GM19397 (cell line): Measurements from ENCODE around the gene MYPN.
A peak's percentile ranks its signal among the peaks of the same experiment; 100 is the strongest.
"Not testable (repeated sequence)": the region's sequence is repeated elsewhere in the genome, so short reads cannot be mapped to it uniquely, and the experiment has no call there.

Experiments used
- ATAC-seq: cut with Tn5 transposase; IDR thresholded peaks from one replicate; pipeline ENCODE4 v1.9.1; 2021; ENCODE audit warnings: mild to moderate bottlenecking, moderate library complexity; ENCODE audit not compliant: unreplicated experiment

MYPN gene

DNA sequence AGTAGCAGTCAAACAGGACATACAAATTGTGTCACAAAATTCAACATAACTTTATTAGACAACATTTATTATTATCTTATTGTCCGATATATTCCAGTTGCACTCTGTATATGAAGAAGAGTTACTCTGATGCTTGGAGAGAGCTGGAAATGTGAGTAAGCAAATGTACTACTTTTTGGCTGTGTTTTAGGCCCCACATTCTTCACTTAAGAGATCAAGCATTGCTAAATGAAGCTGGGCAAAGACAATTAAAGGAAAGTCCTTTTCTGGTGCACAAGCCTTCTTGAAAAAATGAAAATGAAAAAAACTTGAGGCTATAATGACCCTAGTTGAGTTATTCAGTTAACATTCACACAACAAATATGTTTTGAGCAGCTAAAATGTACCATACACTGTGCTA lies 26.1 kb downstream of the MYPN start:
- no peak for ATAC-seq

DNA sequence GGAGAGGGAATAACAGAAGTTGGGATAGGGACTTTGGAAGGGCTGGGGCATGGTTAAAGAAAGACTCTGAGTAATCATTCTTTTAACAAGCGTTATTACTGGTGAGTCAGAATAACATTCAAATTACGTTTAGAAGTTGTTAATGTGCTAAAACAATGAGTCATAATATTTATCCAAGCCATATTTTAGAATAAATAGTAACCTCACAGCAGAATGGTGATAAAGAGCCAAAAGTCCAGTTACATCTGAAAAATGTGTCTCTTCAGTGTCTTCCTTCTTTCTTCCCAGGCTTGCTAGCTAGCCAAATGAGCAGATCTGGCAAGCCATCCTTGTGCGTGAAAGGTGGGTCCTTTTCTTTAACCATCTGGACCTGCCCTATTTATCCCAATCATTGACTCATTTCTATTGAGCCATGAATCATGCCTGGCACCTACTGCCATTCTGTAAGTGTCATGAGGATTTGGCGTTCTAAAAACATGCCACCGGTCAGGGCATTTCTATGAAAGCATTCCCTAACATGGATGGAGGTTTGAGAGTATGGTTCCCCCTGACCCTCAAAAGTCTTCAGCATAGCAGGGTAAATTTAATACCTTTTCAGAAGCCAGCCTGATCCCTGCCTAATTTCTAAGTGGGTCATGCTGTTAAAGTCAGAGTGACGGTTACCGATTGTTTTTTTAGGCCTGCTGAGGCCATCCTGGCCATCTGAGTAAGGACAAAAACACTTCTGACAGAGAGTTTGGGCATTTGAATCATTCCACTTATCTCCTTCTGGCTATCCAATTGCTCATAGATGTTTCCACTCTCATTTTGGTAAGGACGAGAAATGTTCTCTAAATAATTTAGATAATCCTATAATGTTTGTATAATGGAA lies 26.9 kb downstream of the MYPN start:
- ATAC-seq, result no peak

- ATAC-seq, result no peak
Observed at GRCh38 chr10:68137171-68137570, 27.9 kb downstream of the MYPN start.

DNA sequence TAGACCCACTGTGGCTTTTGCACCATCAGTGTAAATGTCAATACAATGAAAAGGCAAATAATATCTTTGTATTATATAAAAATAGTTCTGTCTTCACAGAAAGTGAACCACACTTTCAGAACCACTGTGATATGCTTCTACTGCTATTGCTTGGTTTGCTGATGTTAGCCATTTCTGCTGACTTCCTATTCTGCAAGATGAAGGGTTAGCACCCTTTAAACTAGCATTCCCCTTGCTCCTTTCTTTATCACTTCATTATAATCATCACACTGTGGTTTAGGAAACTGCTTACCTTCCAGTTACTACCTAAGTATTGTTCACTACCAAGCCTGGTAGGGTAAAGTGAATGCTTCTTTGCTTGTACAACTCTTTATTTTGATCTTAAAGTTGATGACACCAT lies 29.2 kb downstream of the MYPN start:
- ATAC-seq, result no peak

- no peak for ATAC-seq
Observed at GRCh38 chr10:68139448-68140272, 30.4 kb downstream of the MYPN start.

- no peak for ATAC-seq
Observed at GRCh38 chr10:68142761-68143160, 33.5 kb downstream of the MYPN start.

- ATAC-seq, result no peak
Observed at GRCh38 chr10:68144709-68145108, 35.4 kb downstream of the MYPN start.

DNA sequence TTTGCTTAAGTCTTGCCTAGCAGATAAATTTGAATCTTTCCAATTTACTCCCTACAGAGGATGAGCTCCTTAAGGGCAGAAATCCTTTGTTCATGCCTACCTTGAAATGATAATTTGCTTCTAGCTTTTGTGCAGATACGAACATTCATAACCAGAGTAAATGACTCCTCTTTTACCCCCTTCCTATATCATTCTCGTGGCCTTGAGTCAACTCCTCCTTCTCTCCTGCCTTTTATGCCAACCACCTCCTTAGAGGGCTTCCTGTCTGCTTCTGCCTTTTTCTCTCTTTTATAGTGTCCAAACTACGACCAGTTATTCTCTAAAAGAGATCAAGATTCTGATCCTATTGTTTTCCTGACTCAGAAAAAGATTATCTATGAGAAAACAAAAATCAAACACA lies 36.4 kb downstream of the MYPN start:
- ATAC-seq, result no peak

DNA sequence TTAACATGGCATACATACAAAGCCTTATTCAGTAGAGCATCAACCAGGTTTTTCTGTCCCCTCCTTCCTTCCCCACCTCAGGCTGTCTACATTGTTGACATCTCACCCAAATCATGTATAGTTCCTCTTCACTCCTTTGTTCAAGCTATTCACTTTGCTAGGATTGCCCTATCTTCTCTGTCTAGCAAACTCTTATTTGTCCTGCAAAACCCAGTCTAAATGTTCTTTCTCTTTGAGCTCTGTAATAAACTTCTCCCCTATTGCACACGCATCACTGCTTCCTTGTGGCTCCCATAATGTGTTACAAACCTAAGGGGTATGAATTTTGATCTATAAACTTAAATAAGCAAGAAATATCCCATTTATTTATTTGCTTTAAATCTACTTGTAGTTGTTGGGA lies 36.8 kb downstream of the MYPN start:
- ATAC-seq, result no peak

- no peak for ATAC-seq
Observed at GRCh38 chr10:68151453-68151852, 42.2 kb downstream of the MYPN start.

- no peak for ATAC-seq
Observed at GRCh38 chr10:68153473-68154210, 44.4 kb downstream of the MYPN start.

DNA sequence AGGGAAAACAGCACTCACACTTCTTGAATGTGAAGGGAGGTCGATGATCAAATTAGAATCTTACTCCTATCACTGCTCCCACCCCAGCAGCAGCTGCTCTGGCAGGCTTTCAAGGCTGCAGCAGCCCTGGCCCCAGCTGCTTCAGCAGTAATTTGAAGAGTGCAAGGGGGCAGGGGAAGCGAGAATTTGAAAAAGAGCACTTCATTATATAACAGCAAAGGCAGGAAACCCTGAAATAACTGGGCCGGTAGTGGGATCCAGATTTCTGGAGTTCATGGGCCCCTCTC lies 44.9 kb downstream of the MYPN start:
- no peak for ATAC-seq

GRCh38 chr10:68155615-68156210 lies 46.4 kb downstream of the MYPN start:
- ATAC-seq, result no peak

- ATAC-seq, result no peak
Observed at GRCh38 chr10:68156373-68157185, 47.3 kb downstream of the MYPN start.

DNA sequence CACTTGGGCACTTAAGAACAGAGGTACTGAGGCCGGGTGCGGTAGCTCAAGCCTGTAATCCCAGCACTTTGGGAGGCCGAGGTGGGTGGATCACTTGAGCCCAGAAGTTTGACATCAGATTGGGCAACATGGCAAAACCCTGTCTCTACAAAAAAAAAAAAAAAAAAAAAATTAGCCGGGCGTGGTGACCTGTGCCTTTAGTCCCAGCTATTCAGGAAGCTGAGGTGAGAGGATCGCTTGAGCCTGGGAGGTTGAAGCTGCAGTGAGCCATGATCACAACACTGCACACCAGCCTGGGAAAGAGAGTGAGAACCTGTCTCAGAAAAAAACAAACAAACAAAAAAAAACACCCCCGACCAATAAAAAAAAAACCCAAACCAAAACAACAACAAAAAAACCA lies 48.2 kb downstream of the MYPN start:
- not testable (repeated sequence) for ATAC-seq

GRCh38 chr10:68158031-68158430 lies 48.7 kb downstream of the MYPN start:
- no peak for ATAC-seq

DNA sequence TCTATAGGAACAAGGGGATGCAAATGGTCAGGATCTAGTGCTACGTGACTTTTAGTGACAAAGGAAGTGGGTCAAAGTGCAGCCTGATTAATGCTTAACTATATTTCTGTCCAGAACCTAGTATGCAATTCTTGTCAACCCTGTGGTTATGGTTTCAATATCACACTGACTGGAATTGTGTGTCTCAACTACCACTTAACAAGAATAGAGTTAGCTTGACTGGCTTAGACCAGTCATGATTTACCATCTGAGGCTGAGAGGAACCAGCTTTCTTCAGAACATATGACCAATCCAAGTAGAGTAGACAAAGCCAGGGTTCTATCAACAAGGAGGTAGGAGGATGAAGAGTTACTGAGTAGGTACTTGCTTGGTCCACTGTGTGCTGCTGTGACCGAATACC lies 54.4 kb downstream of the MYPN start:
- ATAC-seq, result peak; percentile 93

DNA sequence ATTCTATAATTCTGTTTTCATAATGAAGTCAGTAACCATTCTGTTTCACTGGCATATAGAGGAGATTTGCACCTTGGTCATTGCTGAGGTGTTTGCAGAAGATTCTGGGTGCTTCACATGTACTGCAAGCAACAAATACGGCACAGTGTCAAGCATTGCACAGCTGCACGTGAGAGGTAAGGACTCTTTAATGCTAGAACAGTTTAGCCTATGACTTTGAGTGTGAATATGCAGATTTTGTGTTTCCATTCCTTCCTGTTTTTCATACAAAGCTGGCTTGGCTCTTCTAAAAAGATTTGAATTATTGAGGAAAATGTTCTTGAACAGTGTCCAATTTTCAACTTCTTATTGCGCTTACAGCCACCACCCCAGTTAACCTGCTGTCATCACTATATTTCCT lies 56.4 kb downstream of the MYPN start:
- ATAC-seq, result no peak

- no peak for ATAC-seq
Observed at GRCh38 chr10:68166871-68167585, 57.7 kb downstream of the MYPN start.
